Smooth muscle cell (in vitro differentiated cells): ENCODE results near the gene FAM174C. TPM values are rescaled to one million over a fixed set of nuclear protein-coding genes. Genes with fewer than 3 reads are reported as not detected.
A peak's percentile ranks its signal among the peaks of the same experiment; 100 is the strongest.

Experiments used
- DNase-seq: peaks from one replicate; lab custom pipeline; 2025; ENCODE audit not compliant: unreplicated experiment; lab: John Stamatoyannopoulos, UW
- H2AFZ ChIP-seq: fragments of 200-600 bp; sonication (generic); 2 replicates; pipeline ENCODE4 v1.6.0; 2016; ENCODE audit warnings: antibody characterized with exemption, low read depth, mild to moderate bottlenecking
- H3F3A ChIP-seq: fragments of 200-600 bp; sonication (generic); 2 replicates; pipeline ENCODE4 v1.6.0; 2017; ENCODE audit warnings: antibody characterized with exemption, low read depth
- H3K27ac ChIP-seq: fragments of 200-600 bp; sonication (generic); 2 replicates; pipeline ENCODE4 v1.5.1; 2016; ENCODE audit warnings: low read depth, mild to moderate bottlenecking
- H3K27me3 ChIP-seq: fragments of 200-600 bp; sonication (generic); 2 replicates; pipeline ENCODE4 v1.6.1; 2016; ENCODE audit warnings: low read depth, mild to moderate bottlenecking
- H3K36me3 ChIP-seq: fragments of 200-600 bp; sonication (generic); 2 replicates; pipeline ENCODE4 v1.5.1; 2016; ENCODE audit warnings: low read depth
- H3K4me1 ChIP-seq: fragments of 200-600 bp; sonication (generic); 2 replicates; pipeline ENCODE4 v1.5.1; 2016; ENCODE audit warnings: low read depth
- H3K4me2 ChIP-seq: fragments of 200-600 bp; sonication (generic); 2 replicates; pipeline ENCODE4 v1.6.0; 2016; ENCODE audit warnings: mild to moderate bottlenecking
- H3K4me3 ChIP-seq: fragments of 200-600 bp; sonication (generic); 2 replicates; pipeline ENCODE4 v1.5.1; 2016; ENCODE audit warnings: mild to moderate bottlenecking
- H3K79me2 ChIP-seq: fragments of 200-600 bp; sonication (generic); 2 replicates; pipeline ENCODE4 v1.6.0; 2016; ENCODE audit warnings: low read depth, mild to moderate bottlenecking
- H3K9ac ChIP-seq: fragments of 200-600 bp; sonication (generic); 2 replicates; pipeline ENCODE4 v1.6.0; 2016; ENCODE audit warnings: low read depth
- H3K9me3 ChIP-seq: fragments of 200-600 bp; sonication (generic); replicated peaks from 2 replicates; pipeline ENCODE4 v1.5.1; 2016; ENCODE audit warnings: low read depth
- H4K20me1 ChIP-seq: fragments of 200-600 bp; sonication (generic); 2 replicates; pipeline ENCODE4 v1.6.0; 2016; ENCODE audit warnings: low read depth
- CTCF ChIP-seq: fragments of 200-600 bp; sonication (generic); IDR thresholded peaks from 2 replicates; pipeline ENCODE4 v1.5.1; 2017; ENCODE audit warnings: borderline replicate concordance, mild to moderate bottlenecking, antibody characterized with exemption; ENCODE audit not compliant: insufficient read depth, poor library complexity, severe bottlenecking
- WGBS: methylation state at CpG from one replicate; pipeline ENCODE4 v1.1.7; 2016; ENCODE audit warnings: low lambda C conversion rate; 5-methylcytosine and 5-hydroxymethylcytosine counted together
- polyA plus RNA-seq: library from polyadenylated mRNA; unstranded; fragments of >200 nt; fragmentation: Nextera tagmentation; extraction: Ambion mirVana; gene quantifications from 2 replicates; pipeline ENCODE4 v1.2.1, GENCODE V29; 2016
- total RNA-seq: library from RNA; depleted of rRNA; stranded (reverse); fragments of >200 nt; gene quantifications from 2 replicates; pipeline ENCODE4 v1.2.3, GENCODE V29; 2014

FAM174C gene
- total and polyA plus RNA-seq, 2 experiments from 2014 or later = 41.5 to 75.6 TPM

DNA sequence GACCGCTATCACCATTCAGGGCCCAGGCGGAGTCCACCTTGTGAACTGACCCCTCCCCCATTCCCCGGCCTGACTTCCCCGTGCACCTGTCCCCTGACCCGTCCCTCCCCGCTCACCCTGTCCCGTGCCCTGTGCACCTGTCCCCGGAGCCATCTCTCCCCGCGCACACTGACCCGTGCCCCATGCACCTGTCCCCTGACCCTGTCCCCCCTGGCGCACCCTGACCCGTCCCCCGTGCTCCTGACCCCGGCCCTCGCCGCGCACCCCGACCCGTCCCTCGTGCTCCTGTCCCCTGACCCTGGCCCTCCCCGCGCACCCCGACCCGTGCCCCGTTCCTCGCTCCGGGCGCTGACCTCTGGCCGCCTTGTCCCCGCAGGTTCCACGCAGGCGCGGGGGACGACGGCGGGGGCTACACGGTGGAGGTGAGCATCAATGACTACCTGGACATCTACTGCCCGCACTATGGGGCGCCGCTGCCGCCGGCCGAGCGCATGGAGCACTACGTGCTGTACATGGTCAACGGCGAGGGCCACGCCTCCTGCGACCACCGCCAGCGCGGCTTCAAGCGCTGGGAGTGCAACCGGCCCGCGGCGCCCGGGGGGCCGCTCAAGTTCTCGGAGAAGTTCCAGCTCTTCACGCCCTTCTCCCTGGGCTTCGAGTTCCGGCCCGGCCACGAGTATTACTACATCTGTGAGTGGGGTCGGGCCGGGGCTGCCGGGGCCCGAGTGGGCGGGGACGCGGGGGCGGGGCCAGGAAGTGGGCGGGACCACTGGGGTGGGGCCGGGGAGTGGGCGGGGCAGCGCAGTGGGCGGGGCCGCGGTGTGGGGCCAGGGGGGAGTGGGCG lies 20.1 kb downstream of the FAM174C start:
- Histone ChIP-seq H3F3A (no peaks in the 10 kb centered on the region), H4K20me1 (peaks cover 50% of the 10 kb centered on the region), H3K4me2 (peak overlapping the region; percentile 51), H2AFZ (no peak overlapping the region), H3K4me1 (peaks cover 4% of the 10 kb centered on the region), H3K9ac (no peak overlapping the region), H3K36me3 (no peaks in the 10 kb centered on the region), H3K27me3 (no peaks in the 10 kb centered on the region), H3K4me3 (no peak overlapping the region), H3K27ac (no peak overlapping the region), H3K79me2 (no peaks in the 10 kb centered on the region), H3K9me3 (no peaks in the 10 kb centered on the region)
- 30% methylated on average over 50 of the region's 82 CpGs for WGBS
- peak; percentile 19 for DNase-seq
- no peak for TF ChIP-seq CTCF

GRCh38 chr19:1296078-1296477 lies 20.7 kb downstream of the FAM174C start:
- no peaks in the 10 kb centered on the region for H3F3A ChIP-seq
- H3K36me3 ChIP-seq = no peaks in the 10 kb centered on the region
- peaks cover 4% of the 10 kb centered on the region for H3K4me1 ChIP-seq
- H3K27me3 ChIP-seq = no peaks in the 10 kb centered on the region
- 98% methylated on average over 12 of the region's 13 CpGs for WGBS
- H3K9me3 ChIP-seq = no peaks in the 10 kb centered on the region
- no peak overlapping the region for H2AFZ ChIP-seq
- peaks cover 46% of the 10 kb centered on the region for H4K20me1 ChIP-seq
- TF ChIP-seq CTCF = no peak
- no peak for DNase-seq
- no peak overlapping the region for H3K4me3 ChIP-seq
- H3K27ac ChIP-seq = no peak overlapping the region
- no peaks in the 10 kb centered on the region for H3K79me2 ChIP-seq
- H3K4me2 ChIP-seq = no peak overlapping the region
- H3K9ac ChIP-seq = no peak overlapping the region

DNA sequence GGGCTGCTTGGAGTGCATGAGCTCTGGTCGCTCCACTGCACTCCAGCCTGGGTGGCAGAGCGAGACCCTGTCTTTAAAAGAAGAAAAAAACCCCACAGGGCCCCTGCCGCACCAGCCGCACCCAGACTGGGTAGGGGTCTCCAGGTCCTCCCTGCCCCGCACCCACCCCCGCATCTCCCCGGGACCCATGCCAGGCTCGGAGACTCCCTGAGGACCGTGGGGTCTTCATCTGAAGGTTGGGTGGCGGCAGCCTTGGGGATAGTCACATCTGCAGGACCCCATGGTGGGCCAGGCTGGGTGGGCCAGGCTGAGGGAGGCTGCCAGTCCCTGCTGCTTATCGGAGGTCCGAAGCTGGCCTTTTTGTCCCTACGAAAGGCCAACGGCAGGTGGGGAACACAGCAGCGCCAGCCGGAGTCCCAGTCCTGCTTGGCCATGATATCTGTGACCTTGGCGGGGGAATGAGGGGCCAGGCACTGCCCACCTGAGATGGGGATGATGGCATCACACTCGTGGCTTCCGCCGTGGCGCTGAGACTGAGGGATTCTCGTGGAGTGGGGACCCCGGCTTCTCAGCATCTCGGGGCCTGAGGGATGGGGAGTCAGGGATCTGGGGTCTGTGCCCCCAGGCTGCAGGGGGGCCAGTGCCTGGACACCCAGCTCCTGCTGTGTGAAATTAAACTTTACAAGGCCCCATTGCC lies 21.4 kb downstream of the FAM174C start:
- Histone ChIP-seq H3K27ac (no peak overlapping the region), H3K4me1 (peaks cover 4% of the 10 kb centered on the region), H3K9me3 (no peaks in the 10 kb centered on the region), H3K36me3 (no peaks in the 10 kb centered on the region), H3K4me2 (no peak overlapping the region), H4K20me1 (peaks cover 39% of the 10 kb centered on the region), H3K27me3 (no peaks in the 10 kb centered on the region), H3K79me2 (no peaks in the 10 kb centered on the region), H3F3A (no peaks in the 10 kb centered on the region), H2AFZ (no peak overlapping the region), H3K9ac (no peak overlapping the region), H3K4me3 (no peak overlapping the region)
- no peak for TF ChIP-seq CTCF
- no peak for DNase-seq
- WGBS = 94% methylated on average over 24 of the region's 24 CpGs
